ENCODE measurements around the gene CYB561D2. TPM values are rescaled to one million over a fixed set of nuclear protein-coding genes. Genes with fewer than 3 reads are reported as not detected.

CYB561D2 gene
- total RNA-seq, 1 donor: 25.0 TPM

- H3K27me3 ChIP-seq (ENCODE audit: insufficient read depth, low read length): no peaks in the 10 kb centered on the region
- H3K79me2 ChIP-seq (ENCODE audit: insufficient read depth, low read length): peaks cover 36% of the 10 kb centered on the region
- peak overlapping the region; percentile 99 for H3K4me2 ChIP-seq (ENCODE audit: insufficient read depth, low read length)
- peak overlapping the region; percentile 99 for H2AFZ ChIP-seq (ENCODE audit: low read length)
- peaks cover 40% of the 10 kb centered on the region for H3K36me3 ChIP-seq (ENCODE audit: insufficient read depth, low read length)
- H3K27ac ChIP-seq (ENCODE audit: low read depth, low read length): peak overlapping the region; percentile 99
- no peaks in the 10 kb centered on the region for H3K9me3 ChIP-seq (ENCODE audit: low read depth, low read length)
- H4K20me1 ChIP-seq (ENCODE audit: insufficient read depth, low read length): peaks cover 36% of the 10 kb centered on the region
- peak overlapping the region; percentile 91 for H3K4me3 ChIP-seq (ENCODE audit: insufficient read depth, low read length)
- DNase-seq (ENCODE audit: insufficient read length, low spot score, missing footprints): peak; percentile 100
- peaks cover 14% of the 10 kb centered on the region for H3K4me1 ChIP-seq (ENCODE audit: insufficient read depth, low read length)
- TF ChIP-seq, protein P1, sequence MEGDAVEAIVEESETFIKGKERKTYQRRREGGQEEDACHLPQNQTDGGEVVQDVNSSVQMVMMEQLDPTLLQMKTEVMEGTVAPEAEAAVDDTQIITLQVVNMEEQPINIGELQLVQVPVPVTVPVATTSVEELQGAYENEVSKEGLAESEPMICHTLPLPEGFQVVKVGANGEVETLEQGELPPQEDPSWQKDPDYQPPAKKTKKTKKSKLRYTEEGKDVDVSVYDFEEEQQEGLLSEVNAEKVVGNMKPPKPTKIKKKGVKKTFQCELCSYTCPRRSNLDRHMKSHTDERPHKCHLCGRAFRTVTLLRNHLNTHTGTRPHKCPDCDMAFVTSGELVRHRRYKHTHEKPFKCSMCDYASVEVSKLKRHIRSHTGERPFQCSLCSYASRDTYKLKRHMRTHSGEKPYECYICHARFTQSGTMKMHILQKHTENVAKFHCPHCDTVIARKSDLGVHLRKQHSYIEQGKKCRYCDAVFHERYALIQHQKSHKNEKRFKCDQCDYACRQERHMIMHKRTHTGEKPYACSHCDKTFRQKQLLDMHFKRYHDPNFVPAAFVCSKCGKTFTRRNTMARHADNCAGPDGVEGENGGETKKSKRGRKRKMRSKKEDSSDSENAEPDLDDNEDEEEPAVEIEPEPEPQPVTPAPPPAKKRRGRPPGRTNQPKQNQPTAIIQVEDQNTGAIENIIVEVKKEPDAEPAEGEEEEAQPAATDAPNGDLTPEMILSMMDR (IDR thresholded peaks at IDR 0.05; ENCODE audit: extremely low read depth, low read depth, low read length): peak; percentile 14
Measured at GRCh38 chr3:50321336-50322114, 29.1 kb upstream of the CYB561D2 start.

GRCh38 chr3:50322115-50322385, 28.6 kb upstream of the CYB561D2 start:
- H3K27me3 ChIP-seq (ENCODE audit: insufficient read depth, low read length): no peaks in the 10 kb centered on the region
- H4K20me1 ChIP-seq (ENCODE audit: insufficient read depth, low read length): peaks cover 37% of the 10 kb centered on the region
- peaks cover 41% of the 10 kb centered on the region for H3K79me2 ChIP-seq (ENCODE audit: insufficient read depth, low read length)
- TF ChIP-seq, protein P1 (IDR thresholded peaks at IDR 0.05; ENCODE audit: extremely low read depth, low read depth, low read length): no peak
- H3K4me3 ChIP-seq (ENCODE audit: insufficient read depth, low read length): peak overlapping the region; percentile 91
- DNase-seq (ENCODE audit: insufficient read length, low spot score, missing footprints): peak; percentile 62
- no peak overlapping the region for H3K27ac ChIP-seq (ENCODE audit: low read depth, low read length)
- peak overlapping the region; percentile 99 for H3K4me2 ChIP-seq (ENCODE audit: insufficient read depth, low read length)
- peaks cover 38% of the 10 kb centered on the region for H3K36me3 ChIP-seq (ENCODE audit: insufficient read depth, low read length)
- peak overlapping the region; percentile 89 for H2AFZ ChIP-seq (ENCODE audit: low read length)
- H3K4me1 ChIP-seq (ENCODE audit: insufficient read depth, low read length): peaks cover 15% of the 10 kb centered on the region
- H3K9me3 ChIP-seq (ENCODE audit: low read depth, low read length): no peaks in the 10 kb centered on the region

DNA sequence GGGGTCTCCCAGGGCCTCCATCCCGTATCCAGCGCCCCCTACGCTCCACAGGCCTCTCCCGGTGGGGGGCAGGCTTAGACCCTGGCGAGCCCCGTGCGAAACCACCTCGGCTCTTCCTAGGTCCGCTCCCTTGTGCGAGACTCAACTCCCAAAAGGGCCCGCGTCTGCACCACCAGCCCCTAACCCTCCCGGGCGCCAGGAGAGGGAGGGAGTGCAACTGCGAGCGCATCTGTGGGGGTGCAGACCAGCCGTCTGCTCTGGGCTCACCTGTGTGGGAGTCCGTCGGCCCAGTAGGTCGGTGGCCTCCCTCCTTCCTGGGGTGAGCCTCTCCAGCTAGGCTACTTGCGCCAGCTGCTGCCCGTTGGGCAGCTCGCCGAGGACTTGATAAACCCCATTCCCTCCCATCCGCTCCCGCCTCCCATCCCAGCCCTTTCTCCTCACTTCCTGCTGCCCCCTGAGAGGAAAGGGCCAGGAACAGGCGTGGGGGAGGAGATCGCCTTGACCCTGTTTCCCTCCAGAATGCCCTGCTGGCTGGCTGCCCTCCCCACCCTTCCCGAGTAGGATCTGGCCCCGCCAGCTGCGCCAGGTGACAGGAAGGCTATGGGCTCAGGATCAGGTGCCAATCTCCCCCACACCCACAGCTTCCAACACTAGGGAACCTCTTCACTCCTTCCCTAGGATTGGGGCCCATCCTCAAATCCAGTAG, 28.1 kb upstream of the CYB561D2 start, which contains the start of gene HYAL2:
Gene HYAL2, minus strand, starts transcription at position 360 of the 706 bp plus-strand sequence. CDS start 2,256 bp downstream, outside the sequence.
- Histone ChIP-seq H4K20me1 (ENCODE audit: insufficient read depth, low read length) (peaks cover 34% of the 10 kb centered on the region), H2AFZ (ENCODE audit: low read length) (peak within 1 kb of the TSS; percentile 99), H3K4me2 (ENCODE audit: insufficient read depth, low read length) (peak within 1 kb of the TSS; percentile 99), H3K27me3 (ENCODE audit: insufficient read depth, low read length) (no peaks in the 10 kb centered on the region), H3K4me3 (ENCODE audit: insufficient read depth, low read length) (peak within 1 kb of the TSS; percentile 91), H3K9me3 (ENCODE audit: low read depth, low read length) (no peaks in the 10 kb centered on the region), H3K4me1 (ENCODE audit: insufficient read depth, low read length) (peaks cover 20% of the 10 kb centered on the region), H3K27ac (ENCODE audit: low read depth, low read length) (peak within 1 kb of the TSS; percentile 99), H3K79me2 (ENCODE audit: insufficient read depth, low read length) (peaks cover 45% of the 10 kb centered on the region), H3K36me3 (ENCODE audit: insufficient read depth, low read length) (peaks cover 35% of the 10 kb centered on the region)
- peak; percentile 66 for DNase-seq (ENCODE audit: insufficient read length, low spot score, missing footprints)
- TF ChIP-seq, protein P1 (IDR thresholded peaks at IDR 0.05; ENCODE audit: extremely low read depth, low read depth, low read length): no peak

DNA sequence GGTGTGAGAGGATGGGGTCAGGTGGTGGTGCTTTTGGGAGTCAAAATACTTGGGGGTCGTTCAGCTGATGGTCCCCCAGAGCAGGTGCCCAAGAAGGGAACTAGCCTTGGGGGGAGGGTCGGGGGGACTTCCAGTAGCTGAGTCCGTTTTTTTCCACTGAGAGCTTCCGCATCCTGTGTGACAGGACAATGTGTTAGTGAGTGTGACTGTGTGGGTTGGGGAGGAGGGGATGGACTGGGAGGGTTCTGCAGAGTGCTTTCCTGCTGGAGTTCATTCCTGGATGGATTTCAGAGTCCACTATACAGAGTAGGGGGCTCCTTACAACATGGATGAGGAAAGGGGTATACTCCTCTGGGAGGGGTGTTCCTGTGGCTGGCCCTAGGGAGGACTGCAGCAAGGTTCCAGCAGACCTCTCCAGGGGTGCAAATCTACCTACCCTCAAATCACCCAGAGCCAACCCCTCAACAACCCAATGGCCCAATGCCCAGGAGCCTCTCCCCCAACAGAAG, 27.5 kb upstream of the CYB561D2 start:
- peaks cover 48% of the 10 kb centered on the region for H3K79me2 ChIP-seq (ENCODE audit: insufficient read depth, low read length)
- H3K27me3 ChIP-seq (ENCODE audit: insufficient read depth, low read length): no peaks in the 10 kb centered on the region

More for the DNA sequence above, 27.5 kb upstream of the CYB561D2 start:
- TF ChIP-seq, protein P1 (IDR thresholded peaks at IDR 0.05; ENCODE audit: extremely low read depth, low read depth, low read length): no peak
- Histone ChIP-seq H4K20me1 (ENCODE audit: insufficient read depth, low read length) (peaks cover 31% of the 10 kb centered on the region), H3K27ac (ENCODE audit: low read depth, low read length) (no peak overlapping the region), H3K4me3 (ENCODE audit: insufficient read depth, low read length) (no peak overlapping the region), H2AFZ (ENCODE audit: low read length) (no peak overlapping the region), H3K36me3 (ENCODE audit: insufficient read depth, low read length) (peaks cover 29% of the 10 kb centered on the region), H3K9me3 (ENCODE audit: low read depth, low read length) (no peaks in the 10 kb centered on the region), H3K4me1 (ENCODE audit: insufficient read depth, low read length) (peaks cover 21% of the 10 kb centered on the region), H3K4me2 (ENCODE audit: insufficient read depth, low read length) (no peak overlapping the region)
- no peak for DNase-seq (ENCODE audit: insufficient read length, low spot score, missing footprints)
